Uterus (tissue), 2 donors: ENCODE results near the gene HTR1E.

Experiments used
- POLR2A ChIP-seq, 2 donors: fragments of 450-650 bp; IDR thresholded peaks; one replicate each; pipeline ENCODE4 v1.6.1; 2016; ENCODE audit warnings: antibody characterized with exemption in 2 of 2, mild to moderate bottlenecking in 1 of 2, moderate library complexity in 1 of 2
- TF ChIP-seq, protein P1 (sequence below), 4 experiments: fragments of 200-600 bp in 2 of 4; fragments of 450-650 bp in 2 of 4; sonication (generic) in 2 of 4; IDR thresholded peaks; one replicate each; pipeline ENCODE4 v1.5.1; 2016 to 2019; ENCODE audit warnings: antibody characterized with exemption in 4 of 4, mild to moderate bottlenecking in 2 of 4, moderate library complexity in 1 of 4

DNA sequence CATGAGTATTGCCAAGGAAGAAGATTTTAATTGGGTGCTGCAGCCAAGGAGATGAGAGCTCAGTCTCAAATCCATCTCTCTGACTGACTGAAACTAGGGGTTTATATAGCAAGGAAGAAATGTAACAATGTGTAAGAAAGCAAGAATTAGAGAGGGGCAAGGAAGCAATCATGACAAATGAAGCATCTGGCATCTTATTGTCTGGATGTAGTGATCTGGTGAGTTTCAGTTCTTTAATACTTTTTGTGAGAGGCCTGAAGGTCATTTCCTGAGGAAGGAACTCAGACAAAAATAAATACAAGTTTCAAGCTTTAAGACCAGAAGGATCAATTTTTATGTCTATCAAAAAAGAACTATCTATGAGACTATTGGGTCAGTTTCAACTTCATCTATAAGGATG, 64.2 kb downstream of the HTR1E start:
- TF ChIP-seq, protein P1, sequence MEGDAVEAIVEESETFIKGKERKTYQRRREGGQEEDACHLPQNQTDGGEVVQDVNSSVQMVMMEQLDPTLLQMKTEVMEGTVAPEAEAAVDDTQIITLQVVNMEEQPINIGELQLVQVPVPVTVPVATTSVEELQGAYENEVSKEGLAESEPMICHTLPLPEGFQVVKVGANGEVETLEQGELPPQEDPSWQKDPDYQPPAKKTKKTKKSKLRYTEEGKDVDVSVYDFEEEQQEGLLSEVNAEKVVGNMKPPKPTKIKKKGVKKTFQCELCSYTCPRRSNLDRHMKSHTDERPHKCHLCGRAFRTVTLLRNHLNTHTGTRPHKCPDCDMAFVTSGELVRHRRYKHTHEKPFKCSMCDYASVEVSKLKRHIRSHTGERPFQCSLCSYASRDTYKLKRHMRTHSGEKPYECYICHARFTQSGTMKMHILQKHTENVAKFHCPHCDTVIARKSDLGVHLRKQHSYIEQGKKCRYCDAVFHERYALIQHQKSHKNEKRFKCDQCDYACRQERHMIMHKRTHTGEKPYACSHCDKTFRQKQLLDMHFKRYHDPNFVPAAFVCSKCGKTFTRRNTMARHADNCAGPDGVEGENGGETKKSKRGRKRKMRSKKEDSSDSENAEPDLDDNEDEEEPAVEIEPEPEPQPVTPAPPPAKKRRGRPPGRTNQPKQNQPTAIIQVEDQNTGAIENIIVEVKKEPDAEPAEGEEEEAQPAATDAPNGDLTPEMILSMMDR (IDR thresholded peaks at IDR 0.05), result no peak
- no peak for TF ChIP-seq POLR2A (IDR thresholded peaks at IDR 0.05)
